HepG2 (cell line): Measurements from ENCODE around the gene LSM14B. TPM values are rescaled to one million over a fixed set of nuclear protein-coding genes. Genes with fewer than 3 reads are reported as not detected.

Experiments
- ATAD3A ChIP-seq: sonication (generic); formaldehyde crosslinking; IDR thresholded peaks from 2 replicates; pipeline ENCODE4 v1.4.0; 2020; ENCODE audit warnings: missing genetic modification reagents
- BCLAF1 ChIP-seq: fragments of 450-650 bp; IDR thresholded peaks from 2 replicates; pipeline ENCODE4 v1.6.1; 2017; ENCODE audit warnings: mild to moderate bottlenecking
- ELF1 ChIP-seq: sonication (generic); formaldehyde crosslinking; IDR thresholded peaks from 2 replicates; pipeline ENCODE4 v1.4.0; 2020; ENCODE audit warnings: missing genetic modification reagents
- FOXC1 ChIP-seq: sonication (generic); formaldehyde crosslinking; IDR thresholded peaks from 2 replicates; pipeline ENCODE4 v1.8.0; 2022; ENCODE audit warnings: mild to moderate bottlenecking, missing genetic modification reagents, borderline replicate concordance
- FOXP4 ChIP-seq: sonication (generic); formaldehyde crosslinking; IDR thresholded peaks from 2 replicates; pipeline ENCODE4 v1.4.0; 2020; ENCODE audit warnings: missing genetic modification reagents
- KDM2A ChIP-seq: sonication (generic); formaldehyde crosslinking; IDR thresholded peaks from 2 replicates; pipeline ENCODE4 v1.4.0; 2020; ENCODE audit warnings: low read depth, missing genetic modification reagents, borderline replicate concordance
- MED8 ChIP-seq: sonication (generic); formaldehyde crosslinking; IDR thresholded peaks from 2 replicates; pipeline ENCODE4 v1.8.1; 2023; ENCODE audit warnings: mild to moderate bottlenecking, missing genetic modification reagents; ENCODE audit not compliant: insufficient replicate concordance
- MLLT10 ChIP-seq: sonication (generic); formaldehyde crosslinking; IDR thresholded peaks from 2 replicates; pipeline ENCODE4 v1.4.0; 2020; ENCODE audit warnings: missing genetic modification reagents
- PAX8 ChIP-seq: sonication (generic); formaldehyde crosslinking; IDR thresholded peaks from 2 replicates; pipeline ENCODE4 v1.8.0; 2022; ENCODE audit warnings: mild to moderate bottlenecking, missing genetic modification reagents, borderline replicate concordance
- PHF5A ChIP-seq: IDR thresholded peaks from one replicate; pipeline ENCODE4 v1.6.1; 2018; ENCODE audit warnings: low read depth, missing genetic modification reagents; ENCODE audit not compliant: unreplicated experiment
- PLRG1 ChIP-seq: fragments of 450-650 bp; conservative IDR thresholded peaks from 2 replicates; pipeline ENCODE4 v1.6.1; 2016
- SKIL ChIP-seq: sonication (generic); formaldehyde crosslinking; IDR thresholded peaks from 2 replicates; pipeline ENCODE4 v1.8.0; 2022; ENCODE audit warnings: missing genetic modification reagents, mild to moderate bottlenecking, moderate library complexity, borderline replicate concordance
- TAF15 ChIP-seq: fragments of 200-400 bp; formaldehyde crosslinking; IDR thresholded peaks from one replicate; pipeline ENCODE4 v1.6.1; 2018; ENCODE audit warnings: mild to moderate bottlenecking, low read depth, low read length; ENCODE audit not compliant: poor library complexity, severe bottlenecking
- TFE3 ChIP-seq: IDR thresholded peaks from 2 replicates; pipeline ENCODE4 v1.6.1; 2016
- ZNF496 ChIP-seq: sonication (generic); formaldehyde crosslinking; IDR thresholded peaks from 2 replicates; pipeline ENCODE4 v1.8.1; 2023; ENCODE audit warnings: mild to moderate bottlenecking, moderate library complexity, missing genetic modification reagents; ENCODE audit not compliant: insufficient replicate concordance
- ZNF644 ChIP-seq: IDR thresholded peaks from 2 replicates; pipeline ENCODE4 v1.6.1; 2016; ENCODE audit warnings: low read depth
- ZNF710 ChIP-seq: sonication (generic); formaldehyde crosslinking; IDR thresholded peaks from 2 replicates; pipeline ENCODE4 v1.5.0; 2020; ENCODE audit warnings: mild to moderate bottlenecking, missing genetic modification reagents, borderline replicate concordance
- ZNF747 ChIP-seq: sonication (generic); formaldehyde crosslinking; IDR thresholded peaks from 2 replicates; pipeline ENCODE4 v1.8.1; 2023; ENCODE audit warnings: missing genetic modification reagents, mild to moderate bottlenecking, borderline replicate concordance
- polyA plus RNA-seq, 8 experiments: library from polyadenylated mRNA; depleted of rRNA in 3 of 8; stranded (reverse) in 7 of 8; unstranded in 1 of 8; fragments of >200 nt; fragmentation: Illumina TruSeq in 4 of 8; extraction: Trizol in 4 of 8; gene quantifications; 2 replicates each; pipeline versions ENCODE4 v1.2.1 to v1.2.3, GENCODE V29; 2011 to 2016; ENCODE audit warnings: low read depth in 4 of 8, missing spikeins in 1 of 8, mixed read lengths in 1 of 8; ENCODE audit not compliant: insufficient read depth in 1 of 8
- total RNA-seq, 5 experiments: library from RNA; depleted of rRNA; stranded (reverse); fragments of >200 nt; fragmentation: Illumina TruSeq; extraction: Trizol; gene quantifications; 2 replicates each; pipeline ENCODE4 v1.2.3, GENCODE V29; 2016; ENCODE audit warnings: low read depth in 1 of 5

LSM14B gene
- total and polyA plus RNA-seq, 2 of the 13 experiments (the other 11 are each of a cell fraction or from before 2014, with no cell fraction given), result 43.3 to 79.2 TPM

GRCh38 chr20:62156592-62157386 is 34.5 kb downstream of the LSM14B start (continued):
- TF ChIP-seq BCLAF1 (no peak), PHF5A (CRISPR knock-in tag) (peak; percentile 55), ZNF644 (no peak), KDM2A (CRISPR knock-in tag) (peak; percentile 75), ZNF747 (no peak), PLRG1 (no peak), TFE3 (CRISPR knock-in tag) (0 out of 2 replicates have a peak, but pooled peaks have one; percentile 32), MLLT10 (CRISPR knock-in tag) (no peak), ZNF710 (no peak), SKIL (CRISPR knock-in tag) (no peak; the same call in 1 of the 2 replicates), ATAD3A (CRISPR knock-in tag) (no peak), MED8 (no peak), FOXP4 (peak; percentile 33; the same call in 1 of the 2 replicates), ELF1 (CRISPR knock-in tag) (peak; percentile 42; the same call in 1 of the 2 replicates), PAX8 (CRISPR knock-in tag) (no peak), FOXC1 (peak; percentile 68), TAF15 (peak; percentile 65), ZNF496 (no peak)
